ENCODE data around the gene NMT1. TPM values are rescaled to one million over a fixed set of nuclear protein-coding genes. Genes with fewer than 3 reads are reported as not detected.

NMT1 gene
- 72.3 TPM for polyA plus RNA-seq (2013, experiment 1 of 2; ENCODE audit: insufficient read length)
- polyA plus RNA-seq (2013, experiment 2 of 2; ENCODE audit: insufficient read length): 54.9 TPM

- DNase-seq: peak; percentile 100
Observed at GRCh38 chr17:45060797-45061605, at the start of gene NMT1. Gene NMT1 (plus strand): TSS chr17:45061317. CDS start chr17:45061330, 13 bp downstream.

- DNase-seq: no peak
Observed at GRCh38 chr17:45011767-45012166, 49.4 kb upstream of the NMT1 start.

- DNase-seq: no peak
Observed at GRCh38 chr17:45013021-45013997, 47.8 kb upstream of the NMT1 start.

GRCh38 chr17:45016237-45016636 lies 44.9 kb upstream of the NMT1 start:
- DNase-seq: no peak

- DNase-seq: peak; percentile 16
Observed at GRCh38 chr17:45016823-45017222, 44.3 kb upstream of the NMT1 start.

- no peak for DNase-seq
Observed at GRCh38 chr17:45018514-45018847, 42.6 kb upstream of the NMT1 start.

- DNase-seq: peak; percentile 62
Observed at GRCh38 chr17:45018848-45019711, 42.0 kb upstream of the NMT1 start.

- DNase-seq: peak; percentile 35
Observed at GRCh38 chr17:45020354-45021138, 40.6 kb upstream of the NMT1 start.

GRCh38 chr17:45021607-45022287 lies 39.4 kb upstream of the NMT1 start:
- peak; percentile 62 for DNase-seq

- no peak for DNase-seq
Observed at GRCh38 chr17:45022288-45022648, 38.8 kb upstream of the NMT1 start.

- DNase-seq: no peak
Observed at GRCh38 chr17:45022655-45023339, 38.3 kb upstream of the NMT1 start.

GRCh38 chr17:45029096-45029495 lies 32.0 kb upstream of the NMT1 start:
- no peak for DNase-seq

- DNase-seq: no peak
Observed at GRCh38 chr17:45029758-45030423, 31.2 kb upstream of the NMT1 start.

GRCh38 chr17:45030733-45031132 lies 30.4 kb upstream of the NMT1 start:
- DNase-seq: no peak

GRCh38 chr17:45031231-45032173 lies 29.6 kb upstream of the NMT1 start:
- no peak for DNase-seq

- DNase-seq: no peak
Observed at GRCh38 chr17:45032174-45032541, 29.0 kb upstream of the NMT1 start.

- no peak for DNase-seq
Observed at GRCh38 chr17:45034599-45034998, 26.5 kb upstream of the NMT1 start.

GRCh38 chr17:45035848-45036247 lies 25.3 kb upstream of the NMT1 start:
- no peak for DNase-seq

GRCh38 chr17:45036691-45037090 lies 24.4 kb upstream of the NMT1 start:
- DNase-seq: no peak

All from fibroblast of skin of back (primary cell).